GM12878 (cell line): ENCODE results near the gene CALN1. TPM values are rescaled to one million over a fixed set of nuclear protein-coding genes. Genes with fewer than 3 reads are reported as not detected.

Source experiments
- ATAC-seq: fragments of 200-7000 bp; cut with Tn5 transposase; 3 replicates; pipeline ENCODE4 v1.9.1; 2020; ENCODE audit warnings: mild to moderate bottlenecking, moderate library complexity
- BruUV-seq: library from RNA; stranded (reverse); fragments of 400-500 nt; replicated peaks from 2 replicates; lab custom pipeline; 2021; lab: Mats Ljungman, UMichigan
- CTCF ChIA-PET: fragments of 300-600 bp; sonication (Branson Sonifier 250); formaldehyde crosslinking; extraction: SDS; loops from one replicate; lab custom pipeline; 2021; ENCODE audit warnings: inconsistent platforms; lab: Yijun Ruan, JAX
- POLR2A ChIA-PET: fragments of 350-600 bp; formaldehyde crosslinking; extraction: SDS; loops from one replicate; lab custom pipeline; 2021; ENCODE audit warnings: inconsistent platforms; lab: Charles Lee
- RAD21 ChIA-PET: fragments of 300-600 bp; sonication (Branson Sonifier 250); formaldehyde crosslinking; loops from one replicate; lab custom pipeline; 2023; ENCODE audit warnings: antibody characterized with exemption; ENCODE audit not compliant: unreplicated experiment; lab: Charles Lee
- SMC1A ChIA-PET: fragments of 300-600 bp; sonication (Branson Sonifier 250); formaldehyde crosslinking; loops from one replicate; lab custom pipeline; 2023; ENCODE audit not compliant: unreplicated experiment, uncharacterized antibody; lab: Charles Lee
- DNase-seq: peaks from one replicate; pipeline ENCODE4 v3.0.0-alpha.2; 2011; ENCODE audit warnings: low read depth, low spot score
- FAIRE-seq: peaks from 3 replicates; lab custom pipeline; 2011; peaks lifted over from hg19 to GRCh38; lab: Jason Lieb, UNC
- H2AFZ ChIP-seq: 2 replicates; pipeline ENCODE4 v1.6.0; 2011; ENCODE audit warnings: low read depth, low read length, control low read depth; ENCODE audit not compliant: control insufficient read depth
- H3K27ac ChIP-seq: 2 replicates; pipeline ENCODE4 v1.5.1; 2011; ENCODE audit warnings: control low read depth; ENCODE audit not compliant: control insufficient read depth, insufficient read depth
- H3K27me3 ChIP-seq, 2 experiments: replicated peaks in 1 of 2; 2 replicates each; pipeline versions ENCODE4 v1.6.0 to v1.6.1; 2011; ENCODE audit warnings: low read length in 1 of 2; ENCODE audit not compliant: control insufficient read depth in 2 of 2, insufficient read depth in 2 of 2
- H3K36me3 ChIP-seq, 2 experiments: 2 replicates each; pipeline ENCODE4 v1.5.1; 2011; ENCODE audit warnings: low read length in 1 of 2; ENCODE audit not compliant: control insufficient read depth in 2 of 2, insufficient read depth in 2 of 2
- H3K4me1 ChIP-seq: 2 replicates; pipeline ENCODE4 v1.6.1; 2011; ENCODE audit warnings: mild to moderate bottlenecking, low read length, moderate library complexity, mixed read lengths; ENCODE audit not compliant: control insufficient read depth, insufficient read depth
- H3K4me2 ChIP-seq: 2 replicates; pipeline ENCODE4 v1.6.0; 2011; ENCODE audit warnings: control low read depth; ENCODE audit not compliant: control insufficient read depth, insufficient read depth
- H3K4me3 ChIP-seq: fragments of 200-600 bp; sonication (generic); 2 replicates; pipeline ENCODE4 v1.5.1; 2016
- H3K79me2 ChIP-seq: 2 replicates; pipeline ENCODE4 v1.6.0; 2011; ENCODE audit warnings: low read length; ENCODE audit not compliant: control insufficient read depth, insufficient read depth
- H3K9ac ChIP-seq: 2 replicates; pipeline ENCODE4 v1.8.0; 2011; ENCODE audit warnings: low read length, control low read depth, mixed read lengths; ENCODE audit not compliant: control insufficient read depth, insufficient read depth
- H3K9me3 ChIP-seq: replicated peaks from 3 replicates; pipeline ENCODE4 v1.5.1; 2011; ENCODE audit warnings: mild to moderate bottlenecking, low read length; ENCODE audit not compliant: control insufficient read depth, insufficient read depth
- H4K20me1 ChIP-seq: 2 replicates; pipeline ENCODE4 v1.6.0; 2011; ENCODE audit not compliant: control insufficient read depth, insufficient read depth
- ATF7 ChIP-seq: fragments of 450-650 bp; IDR thresholded peaks from 2 replicates; pipeline ENCODE4 v1.6.1; 2016; ENCODE audit warnings: low read depth, mild to moderate bottlenecking
- BCL11A ChIP-seq: IDR thresholded peaks from 2 replicates; pipeline ENCODE4 v1.6.1; 2011; ENCODE audit warnings: low read depth, low read length
- CEBPZ ChIP-seq: fragments of 150-350 bp; IDR thresholded peaks from 2 replicates; pipeline ENCODE4 v1.6.1; 2016; ENCODE audit warnings: low read depth, low read length
- HDAC2 ChIP-seq: fragments of 200-600 bp; sonication (generic); IDR thresholded peaks from 2 replicates; pipeline ENCODE4 v1.6.1; 2017
- NFXL1 ChIP-seq: fragments of 450-650 bp; IDR thresholded peaks from 2 replicates; pipeline ENCODE4 v1.6.1; 2017; ENCODE audit warnings: antibody characterized with exemption, mild to moderate bottlenecking, borderline replicate concordance
- NFYA ChIP-seq: IDR thresholded peaks from 2 replicates; pipeline ENCODE4 v1.6.1; 2011; ENCODE audit warnings: low read depth, mild to moderate bottlenecking, low read length, improper control_type of control experiment, borderline replicate concordance
- NR2C2 ChIP-seq: IDR thresholded peaks from 2 replicates; pipeline ENCODE4 v1.6.1; 2011; ENCODE audit warnings: borderline replicate concordance, low read depth; ENCODE audit not compliant: control insufficient read depth, insufficient read length
- POLR2AphosphoS5 ChIP-seq: IDR thresholded peaks from 2 replicates; pipeline ENCODE4 v1.6.1; 2011; ENCODE audit warnings: mild to moderate bottlenecking, low read length, inconsistent platforms
- RB1 ChIP-seq: fragments of 450-650 bp; formaldehyde crosslinking; IDR thresholded peaks from 2 replicates; pipeline ENCODE4 v1.6.1; 2017; ENCODE audit warnings: mild to moderate bottlenecking, borderline replicate concordance
- RCOR1 ChIP-seq: conservative IDR thresholded peaks from 2 replicates; pipeline ENCODE4 v1.6.1; 2012; ENCODE audit warnings: low read depth, low read length, improper control_type of control experiment
- SREBF2 ChIP-seq: IDR thresholded peaks from 2 replicates; pipeline ENCODE4 v1.6.1; 2012; ENCODE audit warnings: mild to moderate bottlenecking, low read length
- SUPT20H ChIP-seq: IDR thresholded peaks from 2 replicates; pipeline ENCODE4 v1.6.1; 2011; ENCODE audit warnings: low read depth, mild to moderate bottlenecking, low read length, moderate library complexity, borderline replicate concordance; ENCODE audit not compliant: control insufficient read depth
- TBL1XR1 ChIP-seq: IDR thresholded peaks from 2 replicates; pipeline ENCODE4 v1.6.1; 2012; ENCODE audit warnings: low read depth, low read length, improper control_type of control experiment
- TCF3 ChIP-seq: IDR thresholded peaks from 2 replicates; pipeline ENCODE4 v1.6.1; 2012; ENCODE audit warnings: low read depth, mild to moderate bottlenecking, low read length, borderline replicate concordance; ENCODE audit not compliant: insufficient read depth
- ZNF24 ChIP-seq: fragments of 450-650 bp; IDR thresholded peaks from 2 replicates; pipeline ENCODE4 v1.6.1; 2017; ENCODE audit warnings: antibody characterized with exemption, mild to moderate bottlenecking
- WGBS: methylation state at CpG from one replicate; pipeline ENCODE4 v1.1.6; 2016; ENCODE audit warnings: low lambda C conversion rate; ENCODE audit not compliant: insufficient replicate concordance, insufficient coverage; ENCODE audit errors: missing lambda C conversion rate; 5-methylcytosine and 5-hydroxymethylcytosine counted together
- in situ Hi-C: fragments of 300-500 bp; cut with MboI; formaldehyde crosslinking; loops from 9 replicates; pipeline ENCODE4 v1.14.3; 2018; ENCODE audit warnings: mixed read lengths
- intact Hi-C: fragments of 100-400 bp; cut with micrococcal nuclease; formaldehyde crosslinking; loops from one replicate; pipeline ENCODE4 v1.14.2; 2022; ENCODE audit not compliant: unreplicated experiment
- polyA plus RNA-seq, 11 experiments: library from polyadenylated mRNA; depleted of rRNA in 4 of 11; unstranded in 6 of 11; stranded (reverse) in 5 of 11; fragments of >200 nt; fragmentation: Nextera tagmentation in 4 of 11; fragmentation: Illumina TruSeq in 1 of 11; extraction: Ambion mirVana in 4 of 11; extraction: Trizol in 1 of 11; gene quantifications; 1 replicate in 1 of 11; 2 replicates in 10 of 11; pipeline versions ENCODE4 v1.2.1 to v1.2.3, GENCODE V29; 2011 to 2016; ENCODE audit warnings: inconsistent platforms in 2 of 11, missing spikeins in 2 of 11, low read depth in 1 of 11
- total RNA-seq, 4 experiments: library from RNA; depleted of rRNA in 3 of 4; stranded (reverse); fragments of >200 nt in 3 of 4; fragmentation: Illumina TruSeq in 1 of 4; extraction: Trizol in 1 of 4; gene quantifications; 2 replicates each; pipeline versions ENCODE4 v1.2.1 to v1.2.3, GENCODE V29; 2013 to 2021
- TF ChIP-seq, protein P1 (sequence below): fragments of 450-650 bp; IDR thresholded peaks from 2 replicates; pipeline ENCODE4 v1.6.1; 2016; ENCODE audit warnings: mild to moderate bottlenecking

The CALN1 gene
- total and polyA plus RNA-seq, 10 of the 15 experiments (the other 5 are each of a cell fraction or from before 2014, with no cell fraction given): 0.48 to 15.3 (median 1.6) TPM

DNA sequence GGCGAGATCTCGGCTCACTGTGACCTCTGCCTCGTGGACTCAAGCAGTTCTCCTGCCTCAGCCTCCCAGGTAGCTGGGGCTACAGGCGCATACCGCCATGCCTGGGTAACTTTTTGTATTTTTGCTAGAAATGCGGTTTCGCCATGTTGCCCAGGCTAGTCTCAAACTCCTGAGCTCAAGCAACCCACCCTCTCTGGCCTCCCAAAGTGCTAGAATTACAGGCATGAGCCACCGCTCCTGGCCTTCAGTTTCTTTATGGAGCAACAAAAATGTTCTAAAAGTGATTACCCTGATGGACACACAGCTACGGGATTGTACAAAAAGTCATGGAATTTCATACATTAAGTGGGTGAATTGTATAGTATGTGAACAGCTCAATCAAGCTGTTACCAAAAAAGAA is 216.0 kb downstream of the CALN1 start:
- ChIA-PET RAD21 (no interaction called here), CTCF (no interaction called here), POLR2A (interaction anchor here (0.5 to 0.6 kb wide), 2 partner anchors 19 to 400 kb away, joined by 3 to 4 read pairs; no protein-coding TSS in a partner anchor), SMC1A (interaction anchor here (1.9 kb wide), 1 partner anchor 12 kb away, joined by 5 read pairs; no protein-coding TSS in a partner anchor)
- Histone ChIP-seq H3K9ac (no peak overlapping the region), H2AFZ (no peak overlapping the region), H3K9me3 (no peaks in the 10 kb centered on the region), H3K4me3 (no peak overlapping the region), H3K79me2 (no peaks in the 10 kb centered on the region), H3K4me1 (no peaks in the 10 kb centered on the region), H3K36me3 (no peaks in the 10 kb centered on the region), H3K4me2 (no peak overlapping the region)
- ATAC-seq (no peak), DNase-seq (no peak), FAIRE-seq (no peak)
- BruUV-seq: no TSS peak
- TF ChIP-seq BCL11A (no peak), RB1 (no peak), ZNF24 (no peak), SREBF2 (no peak)
- TF ChIP-seq, all 136 proteins: peak for 0
- in situ Hi-C loops (no loop called here), intact Hi-C loops (no loop called here)
- Histone ChIP-seq H3K27me3 (no peaks in the 10 kb centered on the region), H4K20me1 (no peaks in the 10 kb centered on the region), H3K27ac (no peak overlapping the region)
- 51% methylated on average over 9 of the region's 9 CpGs for WGBS

- no peak overlapping the region for H3K27ac ChIP-seq
- ChIA-PET CTCF (no interaction called here), POLR2A (no interaction called here), SMC1A (no interaction called here), RAD21 (no interaction called here)
- H3K79me2 ChIP-seq: no peaks in the 10 kb centered on the region
- no peak for ATAC-seq
- H3K4me2 ChIP-seq: no peak overlapping the region
- no TSS peak for BruUV-seq
- WGBS: 62% methylated on average over 10 of the region's 10 CpGs
- no peak overlapping the region for H3K9ac ChIP-seq
- no peaks in the 10 kb centered on the region for H3K4me1 ChIP-seq
- no peaks in the 10 kb centered on the region for H3K9me3 ChIP-seq
- DNase-seq: no peak
- H2AFZ ChIP-seq: no peak overlapping the region
- no peaks in the 10 kb centered on the region for H4K20me1 ChIP-seq
- intact Hi-C loops (no loop called here), in situ Hi-C loops (no loop called here)
- H3K36me3 ChIP-seq: no peaks in the 10 kb centered on the region
- H3K27me3 ChIP-seq: no peaks in the 10 kb centered on the region
- no peak overlapping the region for H3K4me3 ChIP-seq
- no peak for FAIRE-seq
- no peak for TF ChIP-seq HDAC2
- no peak for TF ChIP-seq NR2C2
- no peak for TF ChIP-seq NFYA
- TF ChIP-seq NFXL1: no peak
- no peak for TF ChIP-seq TCF3
- TF ChIP-seq RCOR1: no peak
- TF ChIP-seq, protein P1, sequence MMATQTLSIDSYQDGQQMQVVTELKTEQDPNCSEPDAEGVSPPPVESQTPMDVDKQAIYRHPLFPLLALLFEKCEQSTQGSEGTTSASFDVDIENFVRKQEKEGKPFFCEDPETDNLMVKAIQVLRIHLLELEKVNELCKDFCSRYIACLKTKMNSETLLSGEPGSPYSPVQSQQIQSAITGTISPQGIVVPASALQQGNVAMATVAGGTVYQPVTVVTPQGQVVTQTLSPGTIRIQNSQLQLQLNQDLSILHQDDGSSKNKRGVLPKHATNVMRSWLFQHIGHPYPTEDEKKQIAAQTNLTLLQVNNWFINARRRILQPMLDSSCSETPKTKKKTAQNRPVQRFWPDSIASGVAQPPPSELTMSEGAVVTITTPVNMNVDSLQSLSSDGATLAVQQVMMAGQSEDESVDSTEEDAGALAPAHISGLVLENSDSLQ: no peak
- no peak for TF ChIP-seq ATF7
- TF ChIP-seq CEBPZ: no peak
- TF ChIP-seq SUPT20H: no peak
- no peak for TF ChIP-seq TBL1XR1
- no peak for TF ChIP-seq POLR2AphosphoS5
- no peak for TF ChIP-seq SREBF2
Measured at GRCh38 chr7:72190919-72191318, 221.2 kb downstream of the CALN1 start.
